ENCODE measurements around the gene PLEKHG2.

DNA sequence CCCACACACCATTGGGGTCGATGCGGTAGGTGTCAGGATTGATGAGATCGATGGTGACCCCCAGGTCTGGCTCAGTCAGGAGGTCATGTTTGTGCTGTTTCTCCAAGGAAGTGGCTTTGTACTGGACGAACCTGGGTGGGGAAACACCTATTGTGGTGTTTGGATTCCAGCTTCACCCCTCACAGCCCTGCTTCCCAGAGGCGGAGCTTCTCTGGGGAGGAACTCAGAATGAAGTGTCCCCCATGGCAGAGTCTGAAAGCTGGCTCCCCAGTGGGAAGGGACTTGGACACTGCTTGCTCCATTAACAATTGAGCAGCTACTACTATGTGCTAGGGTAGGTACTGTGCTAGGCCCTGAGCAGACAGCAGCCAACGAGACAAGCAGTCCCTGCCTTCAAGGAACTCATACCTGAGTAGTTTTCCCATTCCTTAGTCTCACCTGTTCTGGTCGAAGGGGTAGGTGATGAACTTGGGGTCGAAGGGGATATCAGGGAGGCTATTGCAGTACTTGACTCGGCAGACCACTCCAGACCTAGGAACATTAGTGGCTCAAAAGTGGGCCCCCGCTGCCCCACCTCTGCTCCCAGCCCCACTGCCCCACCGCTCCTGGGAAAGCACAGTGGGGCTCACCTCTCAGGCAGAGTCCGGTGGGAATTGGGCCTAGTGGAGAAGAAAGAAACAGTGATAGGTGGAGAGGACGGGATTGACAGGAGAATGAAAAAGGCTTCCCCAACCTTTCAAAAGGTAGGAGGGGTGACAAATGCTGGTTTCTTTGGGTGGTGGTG, 22.6 kb upstream of the PLEKHG2 start:
- TF ChIP-seq EZH2 (optimal IDR thresholded peaks at IDR 0.05; ENCODE audit: low read depth, low read length) (no peak), CTCF (IDR thresholded peaks at IDR 0.05; ENCODE audit: low read length) (no peak), EZH2phosphoT487 (IDR thresholded peaks at IDR 0.05; ENCODE audit: low read length) (no peak)
